Stimulated activated effector memory CD8-positive, alpha-beta T cell treated with anti-CD3 and anti-CD28 coated beads, Interleukin-12 subunit alpha, Interleukin-12 subunit beta, amount 100 ng/mL, for 72 hours (primary cell): ENCODE measurements around the gene SOX1.

Experiments
- ATAC-seq: fragments of 150-1000 bp; cut with Tn5 transposase; 2 replicates; pipeline ENCODE4 v1.10.0; 2021
- DNase-seq, 2 donors: peaks; one replicate each; pipeline ENCODE4 v3.0.0; 2021 to 2022; ENCODE audit warnings: low spot score in 2 of 2
- H3K27ac Mint-ChIP-seq: one replicate; pipeline ENCODE4 v1.8.0; 2022; ENCODE audit warnings: mild to moderate bottlenecking, mixed read lengths
- H3K36me3 Mint-ChIP-seq: one replicate; pipeline ENCODE4 v1.8.0; 2022; ENCODE audit warnings: mild to moderate bottlenecking, mixed read lengths
- H3K4me1 Mint-ChIP-seq: one replicate; pipeline ENCODE4 v1.8.0; 2022; ENCODE audit warnings: mixed read lengths
- H3K4me3 Mint-ChIP-seq: one replicate; pipeline ENCODE4 v1.8.0; 2022; ENCODE audit warnings: mild to moderate bottlenecking, mixed read lengths
- H3K9me3 Mint-ChIP-seq: one replicate; pipeline ENCODE4 v1.8.0; 2022; ENCODE audit warnings: mixed read lengths

Gene SOX1

DNA sequence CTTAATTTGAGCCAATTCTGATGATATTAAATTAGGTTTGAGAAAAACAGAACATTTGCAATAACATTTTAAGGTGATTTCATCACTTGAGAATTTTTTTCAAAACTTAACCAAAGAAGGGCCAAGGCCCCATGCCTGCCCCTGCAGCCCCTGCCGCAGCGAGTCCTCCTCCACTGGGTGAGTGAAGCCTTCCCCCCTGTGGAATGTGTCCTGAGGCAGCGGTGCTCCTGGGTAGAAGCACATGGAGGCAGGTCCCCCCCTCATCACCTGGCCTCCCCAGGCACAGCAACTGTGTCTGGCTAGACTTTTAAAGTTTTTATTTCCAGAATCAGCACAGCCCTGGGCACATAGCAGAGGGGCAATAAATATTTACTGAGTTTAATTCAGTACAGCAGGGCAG, 10.8 kb downstream of the SOX1 start:
- peak; percentile 8 for ATAC-seq
- peaks cover 5% of the 10 kb centered on the region for H3K36me3 Mint-ChIP-seq
- H3K4me3 Mint-ChIP-seq = no peak overlapping the region
- no peaks in the 10 kb centered on the region for H3K9me3 Mint-ChIP-seq
- no peaks in the 10 kb centered on the region for H3K4me1 Mint-ChIP-seq
- H3K27ac Mint-ChIP-seq = no peak overlapping the region
- no peak for DNase-seq

DNA sequence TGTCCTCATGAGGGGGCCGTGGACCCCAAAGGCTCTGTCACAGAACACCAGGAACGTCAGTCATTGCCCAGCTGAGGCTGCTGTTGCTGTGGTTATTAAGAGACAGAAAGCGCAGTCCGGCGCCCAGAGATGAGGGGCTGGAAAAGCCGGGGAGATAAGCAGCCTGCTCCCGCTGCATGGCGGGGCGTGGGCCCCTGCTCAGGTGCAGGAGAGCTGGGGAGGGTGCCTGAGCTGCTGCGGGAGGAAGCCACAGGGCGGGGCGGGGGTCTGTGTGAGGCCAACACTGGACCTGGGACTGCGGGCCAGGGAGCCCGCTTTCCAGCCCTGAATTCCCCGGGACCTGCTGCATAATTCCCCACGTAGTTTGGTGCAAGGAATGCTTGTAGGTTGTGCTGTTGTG, 11.3 kb downstream of the SOX1 start:
- Mint-ChIP-seq H3K9me3 (no peaks in the 10 kb centered on the region), H3K27ac (no peak overlapping the region), H3K4me3 (no peak overlapping the region), H3K4me1 (no peaks in the 10 kb centered on the region), H3K36me3 (peaks cover 5% of the 10 kb centered on the region)
- DNase-seq = no peak
- no peak for ATAC-seq

DNA sequence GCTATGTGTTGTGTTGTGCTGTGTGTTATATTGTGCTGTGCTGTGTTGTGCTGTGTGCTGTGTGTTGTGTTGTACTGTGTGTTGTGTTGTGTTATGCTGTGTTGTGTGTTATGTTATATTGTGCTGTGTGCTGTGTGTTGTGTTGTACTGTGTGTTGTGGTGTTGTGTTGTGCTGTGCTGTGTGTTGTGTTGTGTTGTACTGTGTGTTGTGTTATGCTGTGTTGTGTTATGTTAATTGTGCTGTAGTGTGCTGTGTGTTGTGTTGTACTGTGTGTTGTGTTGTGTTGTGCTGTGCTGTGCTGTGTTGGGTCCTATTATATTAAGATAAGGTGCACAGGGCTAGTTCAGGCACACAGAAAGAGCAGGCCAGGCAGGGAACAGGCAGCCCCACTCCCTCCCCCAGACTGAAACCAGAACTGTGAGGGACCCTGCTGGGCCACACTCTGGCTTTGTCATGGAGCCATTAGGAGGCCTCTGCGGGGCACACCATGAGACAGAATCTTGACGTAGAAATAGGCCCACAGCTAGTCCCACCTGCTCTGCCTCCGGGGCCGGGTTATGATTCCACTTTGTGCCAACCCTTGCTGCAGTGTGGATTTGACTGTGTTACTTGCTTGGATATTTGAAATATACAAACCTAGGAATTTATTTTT, 12.1 kb downstream of the SOX1 start:
- peaks cover 8% of the 10 kb centered on the region for H3K9me3 Mint-ChIP-seq
- H3K36me3 Mint-ChIP-seq = peaks cover under 1% of the 10 kb centered on the region
- no peak for ATAC-seq
- no peak overlapping the region for H3K4me3 Mint-ChIP-seq
- H3K27ac Mint-ChIP-seq = no peak overlapping the region
- H3K4me1 Mint-ChIP-seq = no peaks in the 10 kb centered on the region
- DNase-seq = no peak

DNA sequence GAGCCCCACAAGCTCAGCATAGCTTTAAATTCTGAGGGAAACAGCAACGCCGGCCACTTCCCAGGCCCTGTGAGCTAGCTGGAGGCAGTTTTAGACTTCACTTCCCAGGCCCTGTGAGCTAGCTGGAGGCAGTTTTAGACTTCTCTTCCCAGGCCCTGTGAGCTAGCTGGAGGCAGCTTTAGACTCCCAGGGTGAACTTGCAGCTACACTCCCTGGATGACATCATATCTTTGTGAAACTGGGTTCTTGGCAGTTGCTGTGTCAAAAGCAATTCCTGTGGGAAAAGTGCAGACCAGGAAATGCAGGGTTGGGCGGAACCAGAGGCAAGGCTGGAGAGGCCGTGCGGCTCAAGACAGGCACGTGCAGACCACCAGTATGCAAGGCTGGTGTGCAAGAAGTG, 12.7 kb downstream of the SOX1 start:
- no peak overlapping the region for H3K4me3 Mint-ChIP-seq
- no peak for ATAC-seq
- no peak overlapping the region for H3K27ac Mint-ChIP-seq
- no peak for DNase-seq
- H3K9me3 Mint-ChIP-seq = peaks cover 11% of the 10 kb centered on the region
- no peaks in the 10 kb centered on the region for H3K4me1 Mint-ChIP-seq
- H3K36me3 Mint-ChIP-seq = no peaks in the 10 kb centered on the region

DNA sequence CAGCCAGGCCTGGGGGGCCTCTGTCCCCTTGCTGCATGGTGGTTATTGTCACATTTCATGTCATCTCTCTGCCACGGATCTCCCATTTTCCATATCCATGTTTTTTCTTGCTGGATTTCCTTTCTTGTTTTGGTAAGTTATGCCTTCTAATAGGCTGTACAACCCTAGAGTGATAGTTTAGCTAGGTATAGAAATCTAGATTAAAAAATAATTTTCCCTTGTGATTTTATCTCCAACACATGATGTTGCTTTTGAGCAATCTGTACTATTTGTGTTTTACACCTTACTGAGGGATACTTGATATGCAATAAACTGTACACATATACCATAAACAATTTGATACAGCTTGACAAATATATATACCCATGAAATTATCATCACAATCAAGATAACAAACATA, 17.0 kb downstream of the SOX1 start:
- Mint-ChIP-seq H3K27ac (no peak overlapping the region), H3K9me3 (peaks cover 14% of the 10 kb centered on the region), H3K4me3 (no peak overlapping the region), H3K36me3 (no peaks in the 10 kb centered on the region), H3K4me1 (no peaks in the 10 kb centered on the region)
- ATAC-seq = no peak
- DNase-seq = no peak

DNA sequence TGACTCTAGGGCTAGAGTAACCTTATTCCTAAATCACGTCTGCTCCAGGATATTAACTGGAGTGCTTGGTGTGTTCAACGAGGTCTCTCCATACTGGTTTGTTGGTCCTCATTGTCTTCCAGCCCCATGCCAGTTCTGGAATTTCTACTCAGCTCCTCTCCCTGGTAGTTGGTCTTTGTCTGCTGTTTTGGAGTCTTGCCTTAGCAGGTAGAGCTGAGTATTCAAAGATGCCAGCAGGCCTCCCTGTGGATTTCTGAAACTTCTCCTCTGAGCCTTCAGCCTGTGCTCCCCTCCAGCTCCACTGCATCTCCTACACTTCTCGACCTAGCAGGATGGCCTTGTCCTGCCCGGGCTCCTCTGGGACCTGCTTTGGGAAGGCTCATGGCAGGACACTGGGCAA, 25.5 kb downstream of the SOX1 start:
- ATAC-seq = no peak
- H3K4me1 Mint-ChIP-seq = no peaks in the 10 kb centered on the region

DNA sequence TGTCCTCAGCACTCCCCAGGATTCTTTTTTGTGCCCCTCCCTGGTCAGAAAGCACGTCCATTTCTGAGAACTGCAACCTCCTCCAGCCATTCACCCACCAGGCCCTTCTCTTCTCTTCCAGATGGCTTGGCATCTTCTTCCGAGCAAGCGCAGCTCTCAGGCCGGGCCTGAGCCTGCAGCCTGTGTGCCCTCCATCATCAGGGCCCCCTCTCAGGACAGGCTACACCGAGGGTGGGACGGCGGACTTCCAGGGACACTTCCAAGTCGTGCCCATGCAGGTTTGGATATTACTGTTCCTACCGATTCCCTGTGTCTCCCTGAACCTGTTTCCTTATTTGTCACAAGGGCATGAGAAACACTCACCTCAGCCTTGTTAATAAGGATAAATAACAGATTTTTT, 28.4 kb downstream of the SOX1 start:
- H3K4me3 Mint-ChIP-seq = no peak overlapping the region
- no peaks in the 10 kb centered on the region for H3K36me3 Mint-ChIP-seq
- H3K27ac Mint-ChIP-seq = no peak overlapping the region
- H3K9me3 Mint-ChIP-seq = no peaks in the 10 kb centered on the region
- DNase-seq (no peak), ATAC-seq (no peak)
- no peaks in the 10 kb centered on the region for H3K4me1 Mint-ChIP-seq

More for the DNA sequence above, 25.5 kb downstream of the SOX1 start:
- no peaks in the 10 kb centered on the region for H3K36me3 Mint-ChIP-seq
- H3K4me3 Mint-ChIP-seq = no peak overlapping the region
- DNase-seq = no peak
- H3K9me3 Mint-ChIP-seq = no peaks in the 10 kb centered on the region
- H3K27ac Mint-ChIP-seq = no peak overlapping the region

DNA sequence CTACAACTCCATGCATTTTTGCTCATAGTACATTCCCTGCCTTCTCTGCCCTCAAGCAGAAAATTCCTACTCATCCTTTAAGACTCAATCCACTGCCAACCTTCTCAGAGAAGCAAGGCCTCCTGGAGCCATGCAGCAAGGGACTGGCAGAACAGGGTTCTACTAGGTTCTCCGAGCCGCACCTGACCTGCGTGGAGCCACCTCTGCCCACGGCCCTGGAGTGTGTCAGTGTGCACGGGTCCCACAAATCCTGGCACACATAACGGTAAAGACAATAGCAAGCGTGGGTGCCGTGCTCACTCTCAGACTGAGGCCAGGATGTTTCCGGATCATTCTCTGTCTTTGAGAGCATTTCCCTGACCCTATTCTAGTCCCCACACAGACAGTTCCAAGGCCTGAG, 30.0 kb downstream of the SOX1 start:
- DNase-seq (no peak), ATAC-seq (no peak)
- H3K4me1 Mint-ChIP-seq = no peaks in the 10 kb centered on the region
- H3K9me3 Mint-ChIP-seq = no peaks in the 10 kb centered on the region
- H3K4me3 Mint-ChIP-seq = no peak overlapping the region
- H3K36me3 Mint-ChIP-seq = no peaks in the 10 kb centered on the region
- no peak overlapping the region for H3K27ac Mint-ChIP-seq

DNA sequence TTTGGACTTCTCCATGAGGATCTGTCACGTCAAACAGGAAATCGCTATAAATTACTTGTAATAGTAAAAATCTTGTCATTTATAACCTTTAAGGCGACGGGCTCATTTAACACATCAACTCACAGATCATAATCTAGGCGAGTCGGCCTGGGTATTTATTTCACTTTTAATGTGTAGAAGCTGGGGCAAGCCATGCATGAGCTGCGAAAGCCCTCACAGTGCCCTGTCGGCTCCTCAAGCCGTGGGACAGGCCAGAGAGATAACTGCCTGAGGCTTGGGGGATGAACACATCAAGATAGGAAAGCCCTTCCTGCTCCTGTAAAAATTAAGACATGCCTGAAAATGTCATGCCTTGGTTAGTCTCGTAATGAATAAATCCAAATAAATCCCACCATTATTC, 30.8 kb downstream of the SOX1 start:
- no peaks in the 10 kb centered on the region for H3K9me3 Mint-ChIP-seq
- no peak overlapping the region for H3K4me3 Mint-ChIP-seq
- ATAC-seq (no peak), DNase-seq (no peak)
- no peak overlapping the region for H3K27ac Mint-ChIP-seq
- no peaks in the 10 kb centered on the region for H3K4me1 Mint-ChIP-seq
- H3K36me3 Mint-ChIP-seq = no peaks in the 10 kb centered on the region

DNA sequence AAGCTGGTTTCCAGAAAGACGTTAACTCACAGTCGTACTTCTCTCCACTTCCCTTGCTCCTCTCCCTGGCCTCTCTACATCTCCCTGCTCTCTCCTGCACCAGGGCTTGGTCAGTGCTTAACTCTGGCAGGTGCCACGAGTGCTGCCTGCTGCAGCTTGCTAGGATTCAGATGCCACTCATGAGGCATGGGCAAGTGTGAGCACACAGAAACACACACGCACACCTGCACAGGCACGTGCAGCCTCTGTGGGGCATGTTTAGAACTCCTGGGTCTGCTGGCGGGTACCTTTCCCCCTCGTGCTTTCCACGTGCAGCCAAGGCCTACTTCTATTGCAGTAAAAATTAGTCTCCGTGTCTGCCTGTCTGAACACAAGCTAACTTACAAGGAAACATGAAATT, 31.8 kb downstream of the SOX1 start:
- Mint-ChIP-seq H3K36me3 (no peaks in the 10 kb centered on the region), H3K4me1 (no peaks in the 10 kb centered on the region), H3K27ac (no peak overlapping the region), H3K9me3 (no peaks in the 10 kb centered on the region), H3K4me3 (no peak overlapping the region)
- DNase-seq (no peak), ATAC-seq (no peak)

DNA sequence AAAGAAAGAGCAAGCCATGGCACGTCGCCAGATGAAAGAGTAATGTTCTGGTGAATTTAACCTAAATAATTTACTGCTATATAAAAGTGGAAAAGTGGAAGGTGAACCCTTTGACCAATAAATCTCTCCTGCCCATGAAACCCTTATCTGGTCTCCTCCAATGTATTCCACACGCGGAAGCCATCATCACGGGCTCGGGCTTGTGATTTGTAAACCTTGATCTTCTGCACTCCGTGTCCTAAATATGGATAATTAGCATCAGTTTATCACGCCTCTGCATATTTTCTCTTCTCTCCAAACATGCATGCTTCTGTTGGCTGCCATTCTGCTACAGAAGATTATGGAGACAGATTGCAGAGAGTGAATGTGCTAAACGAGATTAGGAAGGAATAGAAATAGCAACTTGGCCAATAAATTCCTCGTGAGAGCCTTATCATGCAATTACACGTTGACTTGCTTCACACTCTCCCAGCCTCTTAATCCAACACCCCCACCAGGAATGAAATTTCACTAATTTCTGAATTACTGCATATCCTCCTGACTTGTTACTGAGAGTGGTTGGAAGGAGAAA, 34.5 kb downstream of the SOX1 start:
- H3K36me3 Mint-ChIP-seq = no peaks in the 10 kb centered on the region
- ATAC-seq = no peak
- H3K27ac Mint-ChIP-seq = no peak overlapping the region
- H3K4me1 Mint-ChIP-seq = no peaks in the 10 kb centered on the region
- DNase-seq = no peak
- no peaks in the 10 kb centered on the region for H3K9me3 Mint-ChIP-seq
- H3K4me3 Mint-ChIP-seq = no peak overlapping the region

DNA sequence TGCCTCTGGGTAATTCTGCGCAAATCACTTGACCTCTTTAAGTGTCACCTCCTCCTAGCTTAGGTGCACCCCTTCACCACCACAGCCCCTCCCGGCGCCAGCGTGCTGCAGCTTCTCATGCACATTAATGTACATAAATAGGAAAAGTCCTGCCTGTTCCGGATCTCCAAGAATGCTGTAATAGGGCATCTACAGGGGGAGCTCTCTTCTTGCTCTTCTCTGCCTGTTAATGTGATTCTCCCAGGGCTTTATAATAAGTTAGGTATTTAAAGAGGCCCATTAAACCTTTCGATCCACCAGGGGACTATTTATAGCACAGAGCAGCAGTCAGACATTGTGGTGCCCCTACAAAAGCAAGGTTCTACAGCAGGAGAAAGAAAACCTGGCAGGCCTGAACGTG, 35.3 kb downstream of the SOX1 start:
- Mint-ChIP-seq H3K9me3 (no peaks in the 10 kb centered on the region), H3K4me1 (no peaks in the 10 kb centered on the region), H3K36me3 (no peaks in the 10 kb centered on the region), H3K4me3 (no peak overlapping the region), H3K27ac (no peak overlapping the region)
- DNase-seq (no peak), ATAC-seq (no peak)

DNA sequence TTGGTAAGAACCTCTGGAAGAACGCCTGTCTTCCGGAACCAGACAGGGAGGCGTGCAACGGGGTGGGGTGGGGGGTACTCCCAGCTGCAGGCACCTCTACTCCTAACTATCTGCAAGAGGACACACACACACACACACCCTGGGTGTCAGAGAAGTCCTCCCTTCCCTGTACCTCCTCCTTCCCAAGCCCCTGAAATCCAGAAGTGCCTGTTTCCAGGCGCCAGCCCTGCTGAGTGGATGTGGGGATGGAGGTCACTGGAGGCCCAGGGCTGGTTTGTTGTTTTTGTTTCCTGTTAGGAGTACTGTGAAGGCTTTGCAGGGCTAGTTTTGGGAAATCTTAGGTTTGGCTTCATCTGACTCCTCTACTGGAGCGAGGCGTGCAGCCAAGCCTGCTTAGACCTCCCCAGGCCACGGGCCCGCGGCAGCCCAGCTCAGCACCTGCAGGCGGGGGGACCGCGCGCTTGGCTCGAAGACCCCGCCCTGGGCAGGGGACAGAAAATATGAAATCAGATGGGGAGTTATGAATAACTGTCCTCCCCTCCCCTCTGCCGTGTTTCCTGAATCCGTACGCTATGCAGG, 36.4 kb downstream of the SOX1 start:
- H3K4me3 Mint-ChIP-seq = no peak overlapping the region
- no peak for ATAC-seq
- DNase-seq = no peak
- H3K36me3 Mint-ChIP-seq = no peaks in the 10 kb centered on the region
- no peak overlapping the region for H3K27ac Mint-ChIP-seq
- no peaks in the 10 kb centered on the region for H3K4me1 Mint-ChIP-seq
- no peaks in the 10 kb centered on the region for H3K9me3 Mint-ChIP-seq

DNA sequence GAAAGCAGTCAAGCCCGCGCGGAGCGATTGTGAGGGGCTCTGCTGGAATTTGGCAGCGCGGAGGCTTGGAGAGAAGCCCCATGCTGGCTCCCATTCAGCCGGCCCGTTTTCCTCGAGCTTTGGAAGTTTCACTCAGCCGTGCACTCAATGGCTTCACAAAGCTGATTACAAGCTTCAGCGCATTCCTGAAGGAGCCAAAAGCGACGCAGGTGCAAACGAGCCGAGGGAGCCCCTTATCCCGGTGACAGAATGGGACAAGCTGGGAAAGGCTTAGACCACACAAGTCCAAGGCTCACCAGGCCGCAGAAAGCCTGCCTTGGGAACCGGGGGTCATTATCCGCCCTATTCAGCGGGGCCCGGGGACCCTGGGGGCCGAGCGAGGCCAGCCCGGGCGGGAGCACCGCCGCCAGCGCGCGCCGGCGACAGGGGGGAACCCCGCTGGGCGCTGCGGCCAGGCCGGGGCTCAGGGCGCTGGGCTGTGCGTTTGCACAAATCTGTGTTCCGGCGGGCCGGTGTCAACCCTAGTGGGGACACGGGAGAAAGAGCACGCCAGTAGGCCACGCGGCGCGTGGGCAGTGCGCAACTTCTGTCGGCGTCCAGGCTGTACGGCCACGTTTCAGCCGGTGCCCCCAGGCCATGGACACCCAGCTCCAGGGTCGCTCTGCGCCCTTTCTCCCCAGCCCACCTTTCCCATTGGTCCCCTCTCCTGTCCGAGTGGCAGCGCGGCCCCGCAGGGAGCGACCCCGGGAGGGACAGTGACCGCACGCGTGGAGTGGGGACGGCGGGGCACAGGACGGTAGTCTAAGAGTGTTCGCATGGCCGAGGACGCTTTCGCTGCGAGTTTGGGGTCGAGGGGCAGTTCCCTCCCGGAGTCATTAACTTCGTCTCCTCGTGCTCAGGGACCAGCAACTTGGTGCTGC, 37.3 kb downstream of the SOX1 start:
- no peak overlapping the region for H3K4me3 Mint-ChIP-seq

DNA sequence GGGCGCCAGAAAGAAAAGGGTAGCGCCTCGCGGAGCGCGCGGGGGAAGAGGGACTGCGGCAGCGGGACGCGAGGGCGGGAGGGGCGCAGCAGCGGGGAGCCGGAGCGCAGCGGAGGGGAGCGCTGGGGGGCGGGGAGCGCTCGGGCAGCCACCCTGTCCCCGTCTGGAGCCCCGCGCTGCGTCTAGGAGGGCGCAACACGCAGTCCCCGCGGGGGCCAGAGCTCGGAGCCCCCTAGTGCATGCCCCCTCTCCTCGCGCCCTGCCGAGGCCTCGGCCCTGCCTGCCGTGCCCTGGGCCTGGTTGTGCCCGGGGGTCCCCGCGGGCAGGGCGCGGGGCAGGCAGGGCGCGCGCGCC, 37.9 kb downstream of the SOX1 start:
- Mint-ChIP-seq H3K9me3 (no peaks in the 10 kb centered on the region), H3K4me3 (no peak overlapping the region), H3K36me3 (no peaks in the 10 kb centered on the region), H3K4me1 (no peaks in the 10 kb centered on the region), H3K27ac (no peak overlapping the region)
- ATAC-seq = no peak
- no peak for DNase-seq

More for the DNA sequence above, 37.3 kb downstream of the SOX1 start:
- ATAC-seq = no peak
- Mint-ChIP-seq H3K4me1 (no peaks in the 10 kb centered on the region), H3K36me3 (no peaks in the 10 kb centered on the region), H3K27ac (no peak overlapping the region), H3K9me3 (no peaks in the 10 kb centered on the region)
- DNase-seq = no peak

DNA sequence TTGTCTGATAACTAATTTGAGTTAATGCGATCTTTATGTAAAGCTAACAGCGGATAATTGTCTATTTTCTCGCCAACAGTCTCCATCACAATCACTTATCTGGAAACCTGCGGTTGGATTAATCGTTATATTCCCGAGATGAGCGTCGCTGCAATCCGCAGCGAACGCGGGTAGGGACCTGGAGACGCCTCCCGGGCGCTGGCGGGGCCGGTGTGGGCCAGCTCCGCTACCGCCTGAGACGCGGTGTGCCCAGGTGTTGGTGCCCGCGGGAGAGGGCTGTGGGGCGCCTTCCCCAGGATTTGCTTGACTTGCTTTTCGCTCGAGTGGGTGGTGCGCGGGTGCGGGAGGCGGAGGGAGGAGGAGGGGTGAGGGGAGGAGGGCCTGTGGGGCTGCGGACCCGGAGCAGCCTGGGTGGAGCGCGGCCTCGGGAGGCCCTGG, 38.3 kb downstream of the SOX1 start:
- Mint-ChIP-seq H3K27ac (no peak overlapping the region), H3K9me3 (no peaks in the 10 kb centered on the region), H3K36me3 (no peaks in the 10 kb centered on the region), H3K4me1 (no peaks in the 10 kb centered on the region), H3K4me3 (no peak overlapping the region)
- DNase-seq = no peak
- no peak for ATAC-seq
